ENCODE measurements around the gene SRC.

SRC gene

DNA sequence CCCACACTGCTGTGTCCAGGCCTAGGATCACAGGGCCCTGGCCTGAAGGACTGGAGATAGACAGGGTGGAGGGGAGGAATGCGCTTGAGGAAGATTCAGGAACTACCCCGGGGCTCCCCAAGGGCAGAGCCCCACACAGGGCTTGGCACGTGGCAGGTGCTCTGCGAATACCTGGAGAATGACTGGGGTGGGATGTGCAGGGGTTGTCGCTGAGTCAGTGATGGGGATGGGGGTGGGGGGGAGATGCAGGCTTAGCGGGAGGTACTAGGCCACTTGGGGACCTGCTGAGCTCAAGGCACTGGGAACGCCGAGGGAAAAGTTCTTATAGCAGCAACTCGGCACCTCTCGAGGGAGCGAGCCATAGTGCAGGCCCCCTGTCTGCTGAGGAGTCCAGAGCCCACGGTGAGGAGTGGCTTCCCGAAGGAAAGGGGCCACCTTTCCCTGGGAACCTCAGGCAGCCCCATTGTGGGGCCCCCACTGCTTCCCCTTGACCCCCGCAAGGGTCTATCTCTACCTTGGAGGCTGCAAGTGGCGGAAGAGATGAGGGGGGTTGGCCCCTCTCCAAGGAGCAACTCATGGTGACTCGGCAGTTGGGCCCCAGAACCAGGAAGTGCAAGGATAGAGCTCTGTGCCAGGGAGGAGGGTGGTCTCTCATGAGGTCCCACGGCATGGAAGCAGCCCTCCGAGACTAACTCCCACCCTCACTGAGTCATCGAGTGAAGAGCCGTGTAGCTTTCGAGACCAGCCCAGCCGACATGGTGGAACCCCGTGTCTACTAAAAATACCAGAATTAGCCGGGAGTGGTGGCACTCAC, 33.1 kb downstream of the SRC start:
- DNase-seq (ENCODE audit: low read depth): no peak
- H3K4me3 ChIP-seq (ENCODE audit: low read depth, low read length): no peak overlapping the region
- TF ChIP-seq CTCF (IDR thresholded peaks at IDR 0.05; ENCODE audit: control insufficient read depth, extremely low read depth, insufficient read depth): no peak

- peak; percentile 8 for DNase-seq (ENCODE audit: low read depth)
- TF ChIP-seq CTCF (IDR thresholded peaks at IDR 0.05; ENCODE audit: control insufficient read depth, extremely low read depth, insufficient read depth): no peak
- H3K4me3 ChIP-seq (ENCODE audit: low read depth, low read length): no peak overlapping the region
Measured at GRCh38 chr20:37379967-37380828, 34.3 kb downstream of the SRC start.

- no peak for DNase-seq (ENCODE audit: low read depth)
- no peak overlapping the region for H3K4me3 ChIP-seq (ENCODE audit: low read depth, low read length)
- TF ChIP-seq CTCF (IDR thresholded peaks at IDR 0.05; ENCODE audit: control insufficient read depth, extremely low read depth, insufficient read depth): no peak
Measured at GRCh38 chr20:37380864-37381579, 35.1 kb downstream of the SRC start.

DNA sequence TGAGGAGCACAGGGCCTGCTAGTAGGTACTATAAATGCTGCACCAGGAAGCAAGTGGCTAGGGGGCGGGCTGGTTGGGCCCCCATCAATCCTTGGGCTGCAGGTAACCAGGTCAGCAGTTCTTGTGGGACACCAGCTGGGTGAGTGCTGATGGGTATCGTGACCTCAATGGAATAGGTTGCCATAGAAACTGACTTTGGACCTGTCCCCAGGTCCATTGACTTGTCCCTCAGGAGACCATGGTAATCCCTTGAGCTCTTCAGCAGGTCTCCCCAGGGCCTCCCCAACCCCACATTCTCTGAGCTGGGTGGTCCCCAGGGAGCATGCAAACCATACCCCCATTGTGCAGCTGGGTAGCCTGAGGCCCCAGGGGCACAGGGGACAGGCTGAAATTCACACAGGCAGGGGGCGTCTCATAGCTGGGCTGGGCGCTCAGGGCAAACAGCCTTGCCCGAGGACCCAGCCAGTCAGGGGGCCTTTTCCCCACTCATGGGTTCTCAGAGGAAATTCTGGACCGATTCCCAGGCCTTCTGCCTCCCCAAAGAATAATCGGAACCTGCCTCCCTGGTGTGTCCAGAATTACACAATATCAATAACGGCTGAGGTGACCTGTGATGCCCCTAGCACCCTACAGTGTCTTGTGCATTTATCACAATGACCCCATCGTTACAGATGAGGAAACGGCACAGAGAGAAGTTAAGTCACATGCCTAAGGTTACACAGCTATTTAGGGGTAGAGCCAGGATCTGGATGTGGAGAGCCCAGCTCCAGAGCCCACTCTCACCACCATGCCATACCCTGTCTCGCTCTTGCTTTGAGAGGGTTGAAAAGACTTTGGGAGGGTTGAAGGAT, 35.9 kb downstream of the SRC start:
- no peak for DNase-seq (ENCODE audit: low read depth)
- H3K4me3 ChIP-seq (ENCODE audit: low read depth, low read length): no peak overlapping the region
- TF ChIP-seq CTCF (IDR thresholded peaks at IDR 0.05; ENCODE audit: control insufficient read depth, extremely low read depth, insufficient read depth): no peak

GRCh38 chr20:37382482-37383120, 36.7 kb downstream of the SRC start:
- DNase-seq (ENCODE audit: low read depth): no peak
- TF ChIP-seq CTCF (IDR thresholded peaks at IDR 0.05; ENCODE audit: control insufficient read depth, extremely low read depth, insufficient read depth): no peak
- H3K4me3 ChIP-seq (ENCODE audit: low read depth, low read length): no peak overlapping the region
